H9 (cell line): ENCODE results near the gene NOS3. TPM values are rescaled to one million over a fixed set of nuclear protein-coding genes. Genes with fewer than 3 reads are reported as not detected.

ENCODE experiments used
- DNase-seq: peaks from one replicate; pipeline ENCODE4 v3.0.0-alpha.2; 2017
- H2AFZ ChIP-seq: one replicate; pipeline ENCODE4 v1.6.1; 2013; ENCODE audit warnings: mild to moderate bottlenecking, low read length, control low read depth, moderate library complexity
- H2AK5ac ChIP-seq: 2 replicates; pipeline ENCODE4 v1.6.1; 2013; ENCODE audit warnings: low read length, control low read depth, mixed read lengths; ENCODE audit not compliant: insufficient read length
- H2BK120ac ChIP-seq: one replicate; pipeline ENCODE4 v1.6.1; 2013; ENCODE audit warnings: low read depth, mild to moderate bottlenecking, low read length, control low read depth, inconsistent platforms; ENCODE audit not compliant: poor library complexity, severe bottlenecking
- H2BK12ac ChIP-seq: 2 replicates; pipeline ENCODE4 v1.6.1; 2013; ENCODE audit warnings: low read length, control low read depth, mixed read lengths, low read depth; ENCODE audit not compliant: insufficient read length
- H2BK15ac ChIP-seq: 2 replicates; pipeline ENCODE4 v1.6.1; 2013; ENCODE audit warnings: low read depth, low read length, control low read depth
- H2BK20ac ChIP-seq: one replicate; pipeline ENCODE4 v1.6.1; 2013; ENCODE audit warnings: low read depth, mild to moderate bottlenecking, low read length, control low read depth, inconsistent platforms; ENCODE audit not compliant: poor library complexity, severe bottlenecking
- H2BK5ac ChIP-seq: 2 replicates; pipeline ENCODE4 v1.6.1; 2013; ENCODE audit warnings: low read length, control low read depth, mixed read lengths; ENCODE audit not compliant: insufficient read length
- H3K14ac ChIP-seq: 2 replicates; pipeline ENCODE4 v1.6.1; 2013; ENCODE audit warnings: low read length, control low read depth; ENCODE audit not compliant: insufficient read depth
- H3K18ac ChIP-seq: 2 replicates; pipeline ENCODE4 v1.6.1; 2013; ENCODE audit warnings: low read depth, mild to moderate bottlenecking, mixed read lengths, low read length, control low read depth; ENCODE audit not compliant: insufficient read length
- H3K23ac ChIP-seq: 2 replicates; pipeline ENCODE4 v1.6.1; 2013; ENCODE audit warnings: low read length, control low read depth, mixed read lengths, low read depth; ENCODE audit not compliant: insufficient read length
- H3K23me2 ChIP-seq: 2 replicates; pipeline ENCODE4 v1.6.1; 2013; ENCODE audit warnings: low read depth, mild to moderate bottlenecking, mixed read lengths, low read length, control low read depth; ENCODE audit not compliant: insufficient read length, poor library complexity, severe bottlenecking
- H3K27ac ChIP-seq: 2 replicates; pipeline ENCODE4 v1.5.1; 2013; ENCODE audit warnings: low read length, control low read depth, mixed read lengths, low read depth; ENCODE audit not compliant: insufficient read length
- H3K27me3 ChIP-seq: 2 replicates; pipeline ENCODE4 v1.6.1; 2013; ENCODE audit warnings: low read length, control low read depth, inconsistent platforms; ENCODE audit not compliant: insufficient read depth
- H3K4ac ChIP-seq: 2 replicates; pipeline ENCODE4 v1.6.1; 2013; ENCODE audit warnings: low read depth, mild to moderate bottlenecking, control low read depth, inconsistent platforms, low read length, moderate library complexity
- H3K4me1 ChIP-seq: 2 replicates; pipeline ENCODE4 v1.6.1; 2013; ENCODE audit warnings: low read length, control low read depth, inconsistent platforms; ENCODE audit not compliant: insufficient read depth
- H3K4me2 ChIP-seq: 2 replicates; pipeline ENCODE4 v1.6.1; 2013; ENCODE audit warnings: low read length, control low read depth, mixed read lengths; ENCODE audit not compliant: insufficient read length, insufficient read depth
- H3K56ac ChIP-seq: 2 replicates; pipeline ENCODE4 v1.6.1; 2013; ENCODE audit warnings: low read depth, mild to moderate bottlenecking, mixed read lengths, low read length, control low read depth; ENCODE audit not compliant: insufficient read length
- H3K79me1 ChIP-seq: 2 replicates; pipeline ENCODE4 v1.6.1; 2013; ENCODE audit warnings: low read depth, mild to moderate bottlenecking, moderate library complexity, low read length, control low read depth, inconsistent platforms; ENCODE audit not compliant: insufficient read depth, poor library complexity, severe bottlenecking
- H3K79me2 ChIP-seq: 2 replicates; pipeline ENCODE4 v1.6.1; 2013; ENCODE audit warnings: low read length, control low read depth, inconsistent platforms; ENCODE audit not compliant: insufficient read depth
- H3K9ac ChIP-seq: 2 replicates; pipeline ENCODE4 v1.6.1; 2013; ENCODE audit warnings: low read length, control low read depth, mixed read lengths; ENCODE audit not compliant: insufficient read length; ENCODE audit errors: extremely low read depth
- H3K9me3 ChIP-seq: one replicate; pipeline ENCODE4 v1.6.1; 2013; ENCODE audit warnings: low read depth, low read length, inconsistent platforms; ENCODE audit not compliant: control insufficient read depth
- H3T11ph ChIP-seq: one replicate; pipeline ENCODE4 v1.6.1; 2013; ENCODE audit warnings: mild to moderate bottlenecking, low read length, control low read depth, inconsistent platforms
- H4K20me1 ChIP-seq: one replicate; pipeline ENCODE4 v1.6.1; 2013; ENCODE audit not compliant: control insufficient read depth, insufficient read length, insufficient read depth
- H4K5ac ChIP-seq: 2 replicates; pipeline ENCODE4 v1.6.1; 2013; ENCODE audit warnings: low read depth, mild to moderate bottlenecking, mixed read lengths, low read length, control low read depth; ENCODE audit not compliant: insufficient read length
- H4K8ac ChIP-seq: replicated peaks from 2 replicates; pipeline ENCODE4 v1.6.1; 2013; ENCODE audit warnings: low read length, control low read depth, mixed read lengths, low read depth; ENCODE audit not compliant: insufficient read length
- H4K91ac ChIP-seq: 2 replicates; pipeline ENCODE4 v1.6.1; 2013; ENCODE audit warnings: low read depth, mild to moderate bottlenecking, moderate library complexity, mixed read lengths, low read length, control low read depth; ENCODE audit not compliant: insufficient read length
- H3K27ac Mint-ChIP-seq, 3 experiments: 2 replicates in 2 of 3; 3 replicates in 1 of 3; pipeline ENCODE4 v1.8.0; 2020 to 2021; ENCODE audit warnings: mixed read lengths in 3 of 3, mild to moderate bottlenecking in 1 of 3, moderate library complexity in 1 of 3
- H3K27me3 Mint-ChIP-seq: 2 replicates; pipeline ENCODE4 v1.8.0; 2021; ENCODE audit warnings: low read depth, mild to moderate bottlenecking, moderate library complexity, mixed read lengths
- H3K36me3 Mint-ChIP-seq, 3 experiments: 2 replicates in 2 of 3; 3 replicates in 1 of 3; pipeline ENCODE4 v1.8.0; 2020 to 2021; ENCODE audit warnings: low read depth in 3 of 3, mixed read lengths in 3 of 3; ENCODE audit not compliant: insufficient read depth in 1 of 3
- H3K4me1 Mint-ChIP-seq, 2 experiments: 2 replicates each; pipeline ENCODE4 v1.8.0; 2020; ENCODE audit warnings: mixed read lengths in 2 of 2
- H3K4me3 Mint-ChIP-seq, 2 experiments: 2 replicates in 1 of 2; 3 replicates in 1 of 2; pipeline ENCODE4 v1.8.0; 2020 to 2021; ENCODE audit warnings: mild to moderate bottlenecking in 2 of 2, mixed read lengths in 2 of 2, moderate library complexity in 1 of 2
- H3K9me3 Mint-ChIP-seq, 2 experiments: 2 replicates in 1 of 2; 3 replicates in 1 of 2; pipeline ENCODE4 v1.8.0; 2020; ENCODE audit warnings: mild to moderate bottlenecking in 2 of 2, mixed read lengths in 2 of 2, moderate library complexity in 1 of 2
- WGBS: extraction: QIAGEN DNeasy Blood & Tissue Kit; methylation state at CpG from one replicate; pipeline ENCODE4 v1.1.7; 2013; ENCODE audit warnings: missing lambda C conversion rate, low lambda C conversion rate, mixed read lengths; ENCODE audit not compliant: insufficient read length; ENCODE audit errors: extremely low coverage; 5-methylcytosine and 5-hydroxymethylcytosine counted together
- total RNA-seq: library from RNA; stranded (reverse); gene quantifications from 2 replicates; pipeline ENCODE4 v1.2.1, GENCODE V29; 2021
- TF ChIP-seq, protein P1 (sequence below): fragments of 200-600 bp; sonication (generic); conservative IDR thresholded peaks from 3 replicates; pipeline ENCODE4 v1.8.0; 2021; ENCODE audit warnings: antibody characterized with exemption, mild to moderate bottlenecking

Gene NOS3
- total RNA-seq, 1 experiment from 2014 or later = 4.5 TPM

DNA sequence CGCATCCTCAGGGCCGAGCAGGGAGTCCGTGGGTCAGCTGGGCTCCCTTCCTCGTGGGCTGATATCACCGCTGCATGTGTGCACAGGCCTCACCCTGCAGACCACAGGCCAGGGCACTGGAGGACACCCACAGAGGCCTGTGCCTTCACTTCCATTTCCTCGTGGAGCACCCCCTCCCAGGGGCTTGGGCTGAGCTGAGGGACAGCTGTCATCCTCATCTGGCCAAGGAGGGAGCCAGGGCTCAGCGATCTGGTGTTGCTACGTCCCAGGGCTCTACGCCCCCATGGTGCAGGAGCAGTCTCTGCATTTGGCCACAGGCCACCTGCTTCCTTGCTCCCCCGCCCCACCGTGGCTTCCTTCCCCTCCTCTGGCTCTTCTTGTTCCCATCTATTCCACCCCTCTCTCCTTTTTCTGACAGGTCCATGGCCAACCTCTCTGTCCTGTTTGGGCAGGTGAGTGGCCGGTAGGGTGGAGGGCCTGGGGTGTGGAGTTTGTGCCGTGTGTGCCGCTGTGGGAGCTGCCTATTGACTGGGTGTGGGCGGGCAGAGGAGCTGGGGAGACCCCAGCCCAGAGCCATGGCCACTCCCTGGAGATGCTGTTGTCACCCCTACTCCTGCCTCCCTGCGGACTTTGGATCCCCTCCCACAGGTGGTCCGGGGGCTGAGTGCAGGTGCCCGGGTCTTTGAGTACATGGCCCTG, 49.2 kb downstream of the NOS3 start:
- H3K4me1 Mint-ChIP-seq = peaks cover 2% of the 10 kb centered on the region in 2 experiments; a peak in 1 of 4 replicates
- no peaks in the 10 kb centered on the region for H3K79me2 ChIP-seq
- H3K9ac ChIP-seq = no peak overlapping the region
- H3K79me1 ChIP-seq = no peaks in the 10 kb centered on the region
- no peak overlapping the region for H4K8ac ChIP-seq
- H3K23ac ChIP-seq = no peak overlapping the region
- H2AFZ ChIP-seq = no peak overlapping the region
- TF ChIP-seq, protein P1, sequence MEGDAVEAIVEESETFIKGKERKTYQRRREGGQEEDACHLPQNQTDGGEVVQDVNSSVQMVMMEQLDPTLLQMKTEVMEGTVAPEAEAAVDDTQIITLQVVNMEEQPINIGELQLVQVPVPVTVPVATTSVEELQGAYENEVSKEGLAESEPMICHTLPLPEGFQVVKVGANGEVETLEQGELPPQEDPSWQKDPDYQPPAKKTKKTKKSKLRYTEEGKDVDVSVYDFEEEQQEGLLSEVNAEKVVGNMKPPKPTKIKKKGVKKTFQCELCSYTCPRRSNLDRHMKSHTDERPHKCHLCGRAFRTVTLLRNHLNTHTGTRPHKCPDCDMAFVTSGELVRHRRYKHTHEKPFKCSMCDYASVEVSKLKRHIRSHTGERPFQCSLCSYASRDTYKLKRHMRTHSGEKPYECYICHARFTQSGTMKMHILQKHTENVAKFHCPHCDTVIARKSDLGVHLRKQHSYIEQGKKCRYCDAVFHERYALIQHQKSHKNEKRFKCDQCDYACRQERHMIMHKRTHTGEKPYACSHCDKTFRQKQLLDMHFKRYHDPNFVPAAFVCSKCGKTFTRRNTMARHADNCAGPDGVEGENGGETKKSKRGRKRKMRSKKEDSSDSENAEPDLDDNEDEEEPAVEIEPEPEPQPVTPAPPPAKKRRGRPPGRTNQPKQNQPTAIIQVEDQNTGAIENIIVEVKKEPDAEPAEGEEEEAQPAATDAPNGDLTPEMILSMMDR = no peak
- H3T11ph ChIP-seq = no peak overlapping the region
- no peak overlapping the region for H3K27ac Mint-ChIP-seq
- no peak overlapping the region for H3K27ac ChIP-seq
- no peak overlapping the region for H2BK120ac ChIP-seq
- H4K91ac ChIP-seq = no peak overlapping the region
- no peak overlapping the region for H2BK5ac ChIP-seq
- no peak overlapping the region for H2BK12ac ChIP-seq
- H4K5ac ChIP-seq = no peak overlapping the region
- H3K9me3 ChIP-seq = no peaks in the 10 kb centered on the region
- H3K56ac ChIP-seq = no peak overlapping the region
- no peak overlapping the region for H3K4me3 Mint-ChIP-seq
- no peaks in the 10 kb centered on the region; a peak in 1 of 5 replicates for H3K9me3 Mint-ChIP-seq
- H3K27me3 Mint-ChIP-seq = peaks cover 5% of the 10 kb centered on the region
- no peaks in the 10 kb centered on the region for H3K4me1 ChIP-seq
- no peak overlapping the region for H3K18ac ChIP-seq
- H3K27me3 ChIP-seq = no peaks in the 10 kb centered on the region
- DNase-seq = no peak
- no peaks in the 10 kb centered on the region for H4K20me1 ChIP-seq
- H3K14ac ChIP-seq = no peak overlapping the region
- H2BK20ac ChIP-seq = no peak overlapping the region
- no peak overlapping the region for H2BK15ac ChIP-seq
- no peak overlapping the region for H3K4me2 ChIP-seq
- H3K36me3 Mint-ChIP-seq = peaks cover 0 to 5% (median 4%) of the 10 kb centered on the region in 3 experiments; a peak in 4 of 7 replicates
- no peaks in the 10 kb centered on the region for H3K23me2 ChIP-seq
- no peak overlapping the region for H3K4ac ChIP-seq
- H2AK5ac ChIP-seq = no peak overlapping the region
- WGBS = no CpG with 5 or more reads among the region's 18 CpGs
